HepG2 (cell line): Measurements from ENCODE around the gene DSCAML1.
A peak's percentile ranks its signal among the peaks of the same experiment; 100 is the strongest.

Experiments used
- GTF2F1 ChIP-seq: fragments of 150-350 bp; IDR thresholded peaks from 2 replicates; pipeline ENCODE4 v1.6.1; 2014; ENCODE audit warnings: low read length
- KDM6A ChIP-seq: IDR thresholded peaks from 2 replicates; pipeline ENCODE4 v1.6.1; 2016; ENCODE audit warnings: low read depth
- MTA3 ChIP-seq: sonication (generic); formaldehyde crosslinking; IDR thresholded peaks from 2 replicates; pipeline ENCODE4 v1.4.0; 2020; ENCODE audit warnings: missing genetic modification reagents
- NR2F2 ChIP-seq: IDR thresholded peaks from 2 replicates; pipeline ENCODE4 v1.6.1; 2012; ENCODE audit warnings: low read depth, inconsistent platforms, borderline replicate concordance
- SMC3 ChIP-seq: IDR thresholded peaks from 2 replicates; pipeline ENCODE4 v1.6.1; 2011; ENCODE audit warnings: low read length, improper control_type of control experiment
- TAF1 ChIP-seq: sonication (generic); formaldehyde crosslinking; IDR thresholded peaks from 2 replicates; pipeline ENCODE4 v1.4.0; 2020; ENCODE audit warnings: missing genetic modification reagents
- TCF7L2 ChIP-seq: IDR thresholded peaks from 2 replicates; pipeline ENCODE4 v1.6.1; 2011; ENCODE audit warnings: mild to moderate bottlenecking, low read depth, low read length, moderate library complexity
- TF ChIP-seq, protein P1 (sequence below): sonication (generic); formaldehyde crosslinking; IDR thresholded peaks from 2 replicates; pipeline ENCODE4 v1.5.1; 2020; ENCODE audit warnings: missing genetic modification reagents, mild to moderate bottlenecking, borderline replicate concordance
- TF ChIP-seq, protein P2 (sequence below): sonication (generic); formaldehyde crosslinking; IDR thresholded peaks from 2 replicates; pipeline ENCODE4 v1.5.0; 2020; ENCODE audit warnings: mild to moderate bottlenecking, missing genetic modification reagents, moderate library complexity
- TF ChIP-seq, protein P3 (sequence below): sonication (generic); formaldehyde crosslinking; IDR thresholded peaks from 2 replicates; pipeline ENCODE4 v1.8.0; 2022; ENCODE audit warnings: low read depth, missing genetic modification reagents

DNA sequence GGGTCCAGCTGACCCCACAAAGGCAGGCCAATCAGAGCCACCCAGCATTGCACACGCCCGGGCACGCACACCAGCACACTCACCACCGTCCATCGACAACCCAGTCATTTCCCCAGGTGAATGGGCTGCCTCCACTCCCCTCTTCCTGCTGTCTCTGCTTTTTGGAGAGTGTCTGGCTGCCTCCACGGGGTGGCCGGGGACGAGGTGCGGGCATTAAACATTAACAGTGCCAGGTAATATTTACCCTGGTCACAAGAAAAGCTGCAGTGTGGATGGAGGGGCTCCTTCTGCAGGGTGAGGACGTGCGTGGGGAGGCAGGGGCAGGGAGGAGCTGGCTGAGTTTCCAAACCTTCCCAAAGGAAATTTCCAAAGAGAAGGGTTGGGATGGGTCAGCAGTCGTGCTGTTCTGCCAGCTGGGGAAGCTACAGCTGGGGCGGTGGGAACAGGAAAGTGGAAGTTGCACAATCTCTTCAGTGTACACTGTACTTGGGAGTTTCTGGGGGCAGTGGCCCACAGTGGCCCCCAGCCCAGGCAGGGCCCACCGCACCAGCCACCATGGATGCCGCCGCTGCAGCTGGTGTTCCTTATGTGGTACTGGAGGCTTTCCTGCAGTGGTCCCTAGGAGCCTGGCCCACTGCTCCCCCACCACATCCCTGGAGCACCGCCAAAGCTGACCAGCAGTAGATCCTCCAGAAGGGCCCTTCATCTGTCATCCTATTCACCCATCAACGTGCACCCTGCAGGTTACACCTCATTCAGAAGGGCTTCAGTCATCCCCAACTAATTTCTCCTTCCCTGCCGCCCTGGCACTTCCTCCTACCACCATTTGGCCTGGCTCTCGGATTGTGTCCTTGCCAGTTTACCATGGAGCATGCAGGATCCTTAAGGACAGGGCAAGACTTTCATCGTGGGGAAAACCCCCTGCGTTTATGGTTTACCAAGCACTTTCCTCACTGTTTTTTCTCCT, 27.8 kb upstream of the DSCAML1 start, which contains the start of gene FXYD2:
- TF ChIP-seq, protein P1, sequence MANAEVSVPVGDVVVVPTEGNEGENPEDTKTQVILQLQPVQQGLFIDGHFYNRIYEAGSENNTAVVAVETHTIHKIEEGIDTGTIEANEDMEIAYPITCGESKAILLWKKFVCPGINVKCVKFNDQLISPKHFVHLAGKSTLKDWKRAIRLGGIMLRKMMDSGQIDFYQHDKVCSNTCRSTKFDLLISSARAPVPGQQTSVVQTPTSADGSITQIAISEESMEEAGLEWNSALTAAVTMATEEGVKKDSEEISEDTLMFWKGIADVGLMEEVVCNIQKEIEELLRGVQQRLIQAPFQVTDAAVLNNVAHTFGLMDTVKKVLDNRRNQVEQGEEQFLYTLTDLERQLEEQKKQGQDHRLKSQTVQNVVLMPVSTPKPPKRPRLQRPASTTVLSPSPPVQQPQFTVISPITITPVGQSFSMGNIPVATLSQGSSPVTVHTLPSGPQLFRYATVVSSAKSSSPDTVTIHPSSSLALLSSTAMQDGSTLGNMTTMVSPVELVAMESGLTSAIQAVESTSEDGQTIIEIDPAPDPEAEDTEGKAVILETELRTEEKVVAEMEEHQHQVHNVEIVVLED = no peak
- TF ChIP-seq SMC3 (no peak), NR2F2 (no peak), KDM6A (no peak), TAF1 (CRISPR knock-in tag) (peak; percentile 77), MTA3 (no peak), GTF2F1 (no peak), TCF7L2 (no peak)
- TF ChIP-seq, protein P2, sequence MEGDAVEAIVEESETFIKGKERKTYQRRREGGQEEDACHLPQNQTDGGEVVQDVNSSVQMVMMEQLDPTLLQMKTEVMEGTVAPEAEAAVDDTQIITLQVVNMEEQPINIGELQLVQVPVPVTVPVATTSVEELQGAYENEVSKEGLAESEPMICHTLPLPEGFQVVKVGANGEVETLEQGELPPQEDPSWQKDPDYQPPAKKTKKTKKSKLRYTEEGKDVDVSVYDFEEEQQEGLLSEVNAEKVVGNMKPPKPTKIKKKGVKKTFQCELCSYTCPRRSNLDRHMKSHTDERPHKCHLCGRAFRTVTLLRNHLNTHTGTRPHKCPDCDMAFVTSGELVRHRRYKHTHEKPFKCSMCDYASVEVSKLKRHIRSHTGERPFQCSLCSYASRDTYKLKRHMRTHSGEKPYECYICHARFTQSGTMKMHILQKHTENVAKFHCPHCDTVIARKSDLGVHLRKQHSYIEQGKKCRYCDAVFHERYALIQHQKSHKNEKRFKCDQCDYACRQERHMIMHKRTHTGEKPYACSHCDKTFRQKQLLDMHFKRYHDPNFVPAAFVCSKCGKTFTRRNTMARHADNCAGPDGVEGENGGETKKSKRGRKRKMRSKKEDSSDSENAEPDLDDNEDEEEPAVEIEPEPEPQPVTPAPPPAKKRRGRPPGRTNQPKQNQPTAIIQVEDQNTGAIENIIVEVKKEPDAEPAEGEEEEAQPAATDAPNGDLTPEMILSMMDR (CRISPR knock-in tag) = no peak
- TF ChIP-seq, protein P3, sequence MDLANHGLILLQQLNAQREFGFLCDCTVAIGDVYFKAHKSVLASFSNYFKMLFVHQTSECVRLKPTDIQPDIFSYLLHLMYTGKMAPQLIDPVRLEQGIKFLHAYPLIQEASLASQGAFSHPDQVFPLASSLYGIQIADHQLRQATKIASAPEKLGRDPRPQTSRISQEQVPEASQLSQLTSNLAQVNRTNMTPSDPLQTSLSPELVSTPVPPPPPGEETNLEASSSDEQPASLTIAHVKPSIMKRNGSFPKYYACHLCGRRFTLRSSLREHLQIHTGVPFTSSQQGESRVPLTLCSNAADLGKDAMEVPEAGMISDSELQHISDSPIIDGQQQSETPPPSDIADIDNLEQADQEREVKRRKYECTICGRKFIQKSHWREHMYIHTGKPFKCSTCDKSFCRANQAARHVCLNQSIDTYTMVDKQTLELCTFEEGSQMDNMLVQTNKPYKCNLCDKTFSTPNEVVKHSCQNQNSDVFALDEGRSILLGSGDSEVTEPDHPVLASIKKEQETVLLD (CRISPR knock-in tag) = 0 out of 2 replicates have a peak, but pooled peaks have one; percentile 34
